Fibroblast of pulmonary artery (primary cell): ENCODE results near the gene RILPL2.
"Not testable (repeated sequence)": the region's sequence is repeated elsewhere in the genome, so short reads cannot be mapped to it uniquely, and the experiment has no call there.

Experiments used
- DNase-seq: peaks from one replicate; pipeline ENCODE4 v3.0.0-alpha.2; 2010; ENCODE audit warnings: low read depth
- H3K4me3 ChIP-seq: replicated peaks from 2 replicates; pipeline ENCODE4 v1.5.1; 2011; ENCODE audit warnings: low read depth, mild to moderate bottlenecking, control low read depth, low read length, moderate library complexity
- CTCF ChIP-seq: IDR thresholded peaks from 2 replicates; pipeline ENCODE4 v1.5.1; 2011; ENCODE audit warnings: mild to moderate bottlenecking, control low read depth, low read length, inconsistent platforms; ENCODE audit errors: missing control alignments

Gene RILPL2

GRCh38 chr12:123435636-123436016, 858 bp downstream of the RILPL2 start:
- peak overlapping the region; percentile 91 for H3K4me3 ChIP-seq
- no peak for TF ChIP-seq CTCF
- no peak for DNase-seq

GRCh38 chr12:123433615-123434014, 2.9 kb downstream of the RILPL2 start:
- no peak for DNase-seq
- H3K4me3 ChIP-seq = no peak overlapping the region
- no peak for TF ChIP-seq CTCF

GRCh38 chr12:123431951-123432817, 4.3 kb downstream of the RILPL2 start:
- H3K4me3 ChIP-seq, DNase-seq: not testable (repeated sequence)

GRCh38 chr12:123429101-123429500, 7.4 kb downstream of the RILPL2 start:
- DNase-seq, H3K4me3 ChIP-seq: not testable (repeated sequence)

- TF ChIP-seq CTCF = no peak
- no peak overlapping the region for H3K4me3 ChIP-seq
- no peak for DNase-seq
These were observed 7.9 kb downstream of the RILPL2 start for GRCh38 chr12:123428591-123428990.

GRCh38 chr12:123427036-123427769, 9.3 kb downstream of the RILPL2 start:
- no peak for TF ChIP-seq CTCF
- DNase-seq = no peak
- no peak overlapping the region for H3K4me3 ChIP-seq

- H3K4me3 ChIP-seq = no peak overlapping the region
- DNase-seq = no peak
- TF ChIP-seq CTCF = no peak
These were observed 15.2 kb downstream of the RILPL2 start for GRCh38 chr12:123421314-123421713.

GRCh38 chr12:123410041-123410412, 26.5 kb downstream of the RILPL2 start:
- DNase-seq = no peak
- H3K4me3 ChIP-seq = no peak overlapping the region
- TF ChIP-seq CTCF = no peak

GRCh38 chr12:123409284-123410040, 27.0 kb downstream of the RILPL2 start:
- H3K4me3 ChIP-seq, DNase-seq: not testable (repeated sequence)

- not testable (repeated sequence) for H3K4me3 ChIP-seq, DNase-seq
These were observed 27.9 kb downstream of the RILPL2 start for GRCh38 chr12:123408619-123409018.
